Hindlimb muscle (tissue), 1 donor: Measurements from ENCODE around the gene ZNF3. TPM values are rescaled to one million over a fixed set of nuclear protein-coding genes. Genes with fewer than 3 reads are reported as not detected.
A peak's percentile ranks its signal among the peaks of the same experiment; 100 is the strongest.

Experiments used
- DNase-seq: peaks from one replicate; pipeline ENCODE4 v3.0.0-alpha.2; 2013
- polyA plus RNA-seq: library from polyadenylated mRNA; unstranded; fragments of 120-200 nt; gene quantifications from one replicate; pipeline ENCODE4 v1.2.1, GENCODE V29; 2013; ENCODE audit not compliant: insufficient read length

ZNF3 gene
- polyA plus RNA-seq, 1 donor: 29.8 TPM

DNA sequence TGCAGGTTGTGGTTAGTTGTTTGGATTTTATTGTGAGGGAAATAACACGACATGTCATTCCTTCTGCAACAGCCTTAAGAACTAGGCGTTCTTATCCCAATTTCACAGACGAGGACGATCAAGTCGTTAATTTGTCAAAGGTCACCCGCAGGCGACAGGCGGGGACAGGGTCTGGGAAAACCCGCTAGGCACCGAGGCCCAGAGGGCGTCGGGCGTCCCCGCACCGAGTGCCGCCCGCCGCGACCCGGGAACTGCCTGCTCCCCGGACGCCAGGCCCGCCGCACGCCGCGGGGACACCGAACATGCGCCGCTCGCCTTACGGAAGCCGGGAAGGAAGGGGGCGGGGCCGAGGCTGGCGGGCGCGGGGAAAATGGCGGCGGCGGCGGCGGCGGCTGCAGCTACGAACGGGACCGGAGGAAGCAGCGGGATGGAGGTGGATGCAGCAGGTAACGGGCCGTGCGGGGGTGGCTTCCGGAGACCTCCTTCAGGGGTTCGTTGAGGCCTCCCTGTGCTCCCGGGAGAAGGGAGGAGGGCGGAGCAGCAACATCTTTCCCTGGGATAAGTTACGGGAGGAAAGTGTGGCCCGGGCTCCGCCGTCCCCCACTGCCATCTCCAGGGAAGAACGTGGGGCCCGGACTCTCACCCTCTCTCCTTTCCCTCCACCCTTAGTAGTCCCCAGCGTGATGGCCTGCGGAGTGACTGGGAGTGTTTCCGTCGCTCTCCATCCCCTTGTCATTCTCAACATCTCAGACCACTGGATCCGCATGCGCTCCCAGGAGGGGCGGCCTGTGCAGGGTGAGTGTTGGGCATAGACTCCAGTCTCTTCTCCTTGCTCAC, 7.3 kb upstream of the ZNF3 start, which contains the start of gene COPS6:
COPS6 (plus strand) TSS at position 349 of the 837 bp plus-strand sequence; CDS start at position 371, 22 bp downstream.
- DNase-seq: peak; percentile 86

DNA sequence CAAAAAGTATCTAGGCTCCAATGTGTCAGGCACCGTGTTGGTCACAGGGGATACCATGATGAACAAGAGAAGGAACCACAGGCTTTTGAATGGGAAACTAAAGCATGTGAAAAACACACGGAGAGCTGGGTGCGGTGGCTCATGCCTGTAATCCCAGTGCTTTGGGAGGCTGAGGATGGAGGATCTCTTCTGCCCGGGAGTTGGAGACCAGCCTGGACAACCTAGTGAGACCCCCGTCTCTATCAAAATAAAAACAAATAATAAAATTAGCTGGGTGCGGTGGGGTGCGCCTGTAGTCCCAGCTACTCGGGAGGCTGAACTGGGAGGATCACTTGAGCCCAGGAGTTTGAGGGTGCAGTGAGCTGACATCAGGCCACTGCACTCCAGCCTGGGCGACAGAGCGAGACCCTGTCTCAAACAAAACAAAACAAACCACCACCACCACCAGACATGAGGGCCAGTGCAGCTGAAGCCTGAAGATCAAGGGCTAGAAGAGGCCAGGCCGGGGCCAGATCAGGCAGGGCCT, 6.6 kb upstream of the ZNF3 start:
- no peak for DNase-seq

GRCh38 chr7:100087055-100087750, 5.7 kb upstream of the ZNF3 start:
- no peak for DNase-seq

DNA sequence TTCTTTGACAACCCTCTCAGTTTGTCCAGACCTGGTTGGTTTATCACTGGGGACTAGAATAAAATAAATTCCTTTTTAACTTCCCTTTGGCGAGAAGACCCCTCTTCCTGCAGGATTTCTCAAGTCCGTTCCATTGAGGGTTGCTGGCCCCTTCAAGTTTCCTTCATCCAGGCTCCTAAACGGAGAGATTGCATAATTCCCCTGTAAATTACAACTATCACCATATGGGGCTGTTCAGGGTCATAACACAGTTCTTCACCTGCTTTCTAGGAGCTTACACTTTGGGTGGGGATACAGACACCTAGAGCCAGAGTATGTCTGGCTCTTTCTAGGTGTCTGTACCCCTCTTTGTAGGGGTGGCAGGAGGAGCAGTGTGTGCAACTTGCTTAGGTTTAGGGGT, 4.0 kb upstream of the ZNF3 start:
- no peak for DNase-seq

DNA sequence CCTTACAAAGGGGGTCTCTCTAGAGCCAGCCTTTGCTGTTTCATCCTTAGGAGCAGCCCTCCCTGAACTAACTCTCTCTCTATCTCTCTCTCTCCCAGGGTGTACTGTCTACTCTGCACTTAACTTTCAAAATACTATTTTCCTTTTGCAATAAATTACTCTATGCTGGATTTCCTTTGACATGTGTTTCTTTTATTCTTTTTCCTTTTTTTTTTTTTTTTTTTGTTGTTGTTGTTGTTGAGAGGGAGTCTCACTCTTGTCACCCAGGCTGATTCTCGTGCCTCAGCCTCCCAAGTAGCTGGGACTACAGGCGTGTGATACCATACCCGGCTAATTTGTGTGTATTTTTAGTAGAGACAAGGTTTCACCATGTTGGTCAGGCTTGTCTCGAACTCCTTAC, 1.5 kb upstream of the ZNF3 start:
- no peak for DNase-seq

- no peak for DNase-seq
Measured at GRCh38 chr7:100080907-100081534, 502 bp downstream of the ZNF3 start.

DNA sequence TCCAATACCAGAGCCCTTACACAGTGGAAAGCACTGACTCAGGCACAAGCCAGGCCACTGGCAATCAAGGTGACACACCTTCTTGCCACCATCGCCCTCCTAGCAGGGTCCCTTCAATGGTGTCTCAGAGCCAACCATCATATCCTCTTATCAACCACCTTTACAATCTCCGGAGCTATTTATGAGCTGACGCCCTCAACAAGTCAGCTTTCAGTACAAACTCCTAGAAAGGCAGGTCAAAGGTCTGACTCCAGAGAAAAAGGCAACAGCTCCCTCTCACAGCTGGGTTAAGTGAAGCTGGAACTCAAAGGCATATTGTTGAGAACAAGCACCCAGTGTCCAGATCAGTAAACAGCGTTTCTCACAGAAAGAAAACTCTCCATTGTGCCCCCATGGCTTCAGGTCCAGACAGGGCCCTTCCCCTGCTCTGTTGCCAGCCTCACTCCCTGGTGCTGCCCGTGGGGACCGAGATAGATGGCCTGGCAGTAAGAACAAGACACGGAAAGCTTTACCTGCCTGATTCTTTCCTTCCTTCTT, 2.4 kb downstream of the ZNF3 start:
- no peak for DNase-seq

DNA sequence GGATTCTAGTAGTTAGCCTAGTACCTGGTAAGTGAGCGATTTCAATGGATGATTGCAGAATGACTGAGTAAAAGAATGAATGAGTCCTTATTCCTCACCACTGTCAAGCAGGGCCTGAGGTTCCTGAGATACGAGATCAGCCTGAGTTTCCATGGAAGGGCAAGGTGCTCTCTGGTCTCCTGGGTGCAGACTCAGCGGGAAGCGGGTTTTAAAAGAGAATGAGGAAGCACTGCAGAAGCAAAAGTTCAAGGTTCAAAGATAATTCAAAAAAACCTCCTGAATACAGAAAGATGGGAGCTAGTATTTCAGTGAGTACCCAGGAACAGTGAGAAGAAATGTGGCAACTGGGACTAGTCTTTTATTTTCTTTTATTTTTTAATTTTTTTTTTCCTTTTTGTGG, 4.3 kb downstream of the ZNF3 start:
- no peak for DNase-seq

- DNase-seq: no peak
Measured at GRCh38 chr7:100075418-100075817, 6.1 kb downstream of the ZNF3 start.

GRCh38 chr7:100074841-100075240, 6.7 kb downstream of the ZNF3 start:
- no peak for DNase-seq

DNA sequence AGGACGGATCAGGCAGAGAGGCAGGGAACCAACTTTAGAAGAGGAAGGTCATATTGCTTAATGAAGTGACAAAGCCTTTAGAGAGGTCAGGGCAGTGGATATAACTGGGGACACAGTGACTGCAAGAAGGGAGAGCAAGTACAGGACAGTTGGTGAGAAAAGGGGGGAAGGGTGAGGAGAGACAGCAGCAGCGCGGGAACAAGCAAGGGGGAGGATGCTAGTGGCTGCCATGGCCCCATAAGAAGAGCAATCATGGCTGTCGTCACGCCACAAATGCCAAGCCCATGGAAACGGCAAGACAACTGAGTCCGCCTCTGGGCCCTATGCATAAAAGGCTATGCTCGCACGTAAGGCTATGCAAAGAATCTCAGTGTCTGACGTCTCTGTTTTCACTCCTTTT, 9.1 kb downstream of the ZNF3 start:
- DNase-seq: no peak

DNA sequence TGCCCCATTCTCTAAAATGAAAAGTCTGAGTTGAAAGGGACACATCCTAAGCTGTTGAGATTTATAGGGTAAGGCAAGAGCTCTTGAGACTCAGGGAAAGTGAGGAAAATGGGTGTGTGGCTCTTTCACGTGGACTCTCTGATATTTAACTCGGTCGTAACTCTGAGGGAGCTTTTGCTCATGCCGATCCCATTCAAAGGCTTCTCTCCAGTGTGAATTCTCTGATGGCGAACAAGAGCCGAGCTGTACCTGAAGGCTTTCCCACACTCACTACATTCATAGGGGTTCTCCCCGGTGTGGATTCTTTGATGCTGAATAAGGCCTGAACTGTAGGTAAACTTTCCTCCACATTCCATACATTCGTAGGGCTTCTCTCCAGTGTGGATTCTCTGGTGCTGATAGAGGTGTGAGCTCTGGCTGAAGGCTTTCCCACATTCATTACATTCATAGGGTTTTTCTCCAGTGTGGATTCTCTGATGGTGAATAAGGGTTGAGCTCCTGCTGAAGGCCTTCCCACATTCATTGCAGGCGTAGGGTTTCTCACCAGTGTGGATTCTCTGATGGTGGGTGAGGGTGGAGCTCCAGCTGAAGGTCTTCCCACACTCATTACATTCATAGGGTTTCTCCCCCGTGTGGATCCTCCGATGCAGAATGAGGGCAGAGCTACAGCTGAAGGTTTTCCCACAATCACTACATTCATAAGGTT, 10.4 kb downstream of the ZNF3 start:
- no peak for DNase-seq

DNA sequence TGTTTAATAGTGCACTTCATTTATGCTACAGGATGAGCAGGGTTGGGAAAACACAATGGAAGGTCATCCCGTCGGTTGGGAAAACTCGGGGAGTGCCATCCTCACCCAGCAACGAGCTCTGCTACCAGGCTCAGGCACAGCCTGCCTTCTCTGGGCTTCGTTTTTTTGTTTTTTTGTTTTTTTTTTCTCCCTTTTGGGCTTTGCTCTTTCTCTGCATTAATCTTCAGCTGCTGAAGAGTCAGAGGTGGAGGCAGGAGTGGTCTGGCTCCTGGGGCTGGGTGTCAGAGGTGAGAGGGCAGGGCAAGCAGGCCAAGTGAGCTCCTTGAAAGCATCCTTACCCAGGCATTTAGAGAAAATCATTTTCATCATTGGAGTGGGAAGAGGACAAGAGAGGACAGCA, 11.5 kb downstream of the ZNF3 start:
- no peak for DNase-seq

DNA sequence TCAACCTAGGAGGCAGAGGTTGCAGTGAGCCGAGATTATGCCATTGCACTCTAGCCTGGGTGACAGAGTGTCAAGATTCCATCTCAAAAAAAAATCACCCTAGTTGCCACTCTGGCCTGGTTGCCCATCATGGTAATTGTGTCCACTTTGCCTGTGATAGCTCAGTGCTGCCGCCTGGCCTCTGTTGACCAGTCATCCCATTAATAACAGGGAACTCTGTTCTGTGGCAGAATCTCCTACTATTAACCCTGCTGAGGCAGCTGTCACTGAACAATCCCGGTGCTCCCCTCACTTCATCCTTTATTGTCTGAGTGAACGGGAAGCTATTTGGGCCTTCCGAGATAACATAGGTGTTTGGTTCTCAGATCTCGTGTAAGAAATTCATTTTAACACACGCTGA, 14.6 kb downstream of the ZNF3 start:
- no peak for DNase-seq

DNA sequence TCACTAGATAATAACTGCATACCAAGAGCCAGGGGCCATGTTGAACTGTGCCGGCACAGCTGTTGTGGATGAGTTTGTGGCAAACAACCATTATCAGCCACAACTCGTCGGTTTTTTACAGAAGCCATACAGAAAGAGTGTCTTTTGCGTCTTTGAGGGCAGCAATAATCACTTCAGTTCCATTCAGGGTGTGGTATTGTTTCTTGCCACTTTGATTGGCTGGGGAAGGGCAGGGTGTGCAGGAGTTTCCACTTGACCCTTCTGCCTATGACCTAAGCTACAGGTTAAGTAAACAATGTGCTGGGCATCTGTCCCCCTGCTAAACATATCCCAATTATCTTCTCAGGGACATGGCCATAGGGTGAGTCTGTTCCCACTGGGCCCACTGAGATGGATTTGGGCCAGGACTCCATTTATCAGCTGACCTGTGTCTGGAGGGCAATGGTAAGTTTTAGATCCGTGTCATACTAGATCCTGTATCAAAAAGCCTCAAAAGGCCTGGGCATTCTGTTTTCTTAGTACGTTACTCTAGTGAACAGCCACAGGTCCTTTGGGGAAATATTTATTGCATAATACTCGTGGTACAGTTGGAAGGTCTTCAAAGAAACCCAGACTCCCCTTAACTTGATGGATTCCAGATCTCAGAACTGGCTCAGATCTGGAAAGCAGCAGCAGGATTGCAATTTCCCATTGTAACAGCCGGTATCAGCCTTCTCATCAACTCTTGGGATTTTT, 15.9 kb downstream of the ZNF3 start:
- DNase-seq: no peak

- DNase-seq: no peak
Measured at GRCh38 chr7:100064162-100064561, 17.4 kb downstream of the ZNF3 start.

- DNase-seq: no peak
Measured at GRCh38 chr7:100063376-100063775, 18.1 kb downstream of the ZNF3 start.

GRCh38 chr7:100061518-100062193, 19.9 kb downstream of the ZNF3 start:
- no peak for DNase-seq

- no peak for DNase-seq
Measured at GRCh38 chr7:100059251-100059739, 22.2 kb downstream of the ZNF3 start.

DNA sequence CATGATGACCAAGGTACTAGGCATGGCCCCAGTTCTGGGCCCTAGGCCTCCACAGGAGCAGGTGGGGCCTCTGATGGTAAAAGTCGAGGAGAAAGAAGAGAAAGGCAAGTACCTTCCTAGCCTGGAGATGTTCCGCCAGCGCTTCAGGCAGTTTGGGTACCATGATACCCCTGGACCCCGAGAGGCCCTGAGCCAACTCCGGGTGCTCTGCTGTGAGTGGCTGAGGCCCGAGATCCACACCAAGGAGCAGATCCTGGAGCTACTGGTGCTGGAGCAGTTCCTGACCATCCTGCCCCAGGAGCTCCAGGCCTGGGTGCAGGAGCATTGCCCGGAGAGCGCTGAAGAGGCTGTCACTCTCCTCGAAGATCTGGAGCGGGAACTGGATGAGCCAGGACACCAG, 24.5 kb downstream of the ZNF3 start:
- no peak for DNase-seq

- peak; percentile 40 for DNase-seq
Measured at GRCh38 chr7:100053215-100053614, 28.3 kb downstream of the ZNF3 start.
